Spleen (tissue), 11 donors: ENCODE results near the gene DLX3. TPM values are rescaled to one million over a fixed set of nuclear protein-coding genes. Genes with fewer than 3 reads are reported as not detected.

Experiments used
- DNase-seq: peaks from one replicate; pipeline ENCODE4 v3.0.0-alpha.2; 2020
- H3K27ac ChIP-seq, 8 donors: fragments of 200-600 bp; sonication (generic) in 7 of 8; 1 replicate in 4 of 8; 2 replicates in 4 of 8; pipeline versions ENCODE4 v1.5.0 to v1.8.0; 2016 to 2021; ENCODE audit warnings: inconsistent platforms in 4 of 8, mild to moderate bottlenecking in 4 of 8, moderate library complexity in 1 of 8
- H3K27me3 ChIP-seq, 7 donors: fragments of 200-600 bp; sonication (generic) in 6 of 7; replicated peaks in 1 of 7; 1 replicate in 4 of 7; 2 replicates in 3 of 7; pipeline versions ENCODE4 v1.5.0 to v1.8.0; 2016 to 2021; ENCODE audit warnings: inconsistent platforms in 3 of 7, mild to moderate bottlenecking in 1 of 7
- H3K36me3 ChIP-seq, 6 donors: fragments of 200-600 bp; sonication (generic) in 5 of 6; 1 replicate in 4 of 6; 2 replicates in 2 of 6; pipeline versions ENCODE4 v1.5.0 to v1.8.0; 2016 to 2021; ENCODE audit warnings: inconsistent platforms in 2 of 6
- H3K4me1 ChIP-seq, 6 donors: fragments of 200-600 bp; sonication (generic) in 5 of 6; 1 replicate in 3 of 6; 2 replicates in 3 of 6; pipeline versions ENCODE4 v1.5.0 to v1.8.0; 2016 to 2021; ENCODE audit warnings: inconsistent platforms in 3 of 6
- H3K4me3 ChIP-seq, 8 donors: fragments of 200-600 bp; sonication (generic) in 7 of 8; 1 replicate in 4 of 8; 2 replicates in 4 of 8; pipeline versions ENCODE4 v1.5.0 to v1.8.0; 2016 to 2021; ENCODE audit warnings: inconsistent platforms in 4 of 8, mild to moderate bottlenecking in 4 of 8, moderate library complexity in 2 of 8
- H3K9me3 ChIP-seq, 8 donors: fragments of 200-600 bp; sonication (generic) in 7 of 8; 1 replicate in 4 of 8; 2 replicates in 4 of 8; pipeline versions ENCODE4 v1.5.0 to v1.8.0; 2016 to 2021; ENCODE audit warnings: inconsistent platforms in 4 of 8
- POLR2A ChIP-seq, 3 donors: fragments of 450-650 bp; IDR thresholded peaks; one replicate each; pipeline ENCODE4 v1.5.1; 2017; ENCODE audit warnings: antibody characterized with exemption in 3 of 3, mild to moderate bottlenecking in 1 of 3
- POLR2AphosphoS5 ChIP-seq, 3 donors: sonication (generic); formaldehyde crosslinking; IDR thresholded peaks; one replicate each; pipeline ENCODE4 v1.5.1; 2017; ENCODE audit warnings: antibody characterized with exemption in 3 of 3
- WGBS, 5 donors: extraction: QIAGEN DNeasy Blood & Tissue Kit in 3 of 5; methylation state at CpG; one replicate each; pipeline versions ENCODE4 v1.1.5 to v1.1.7; 2013 to 2018; 5-methylcytosine and 5-hydroxymethylcytosine counted together
- intact Hi-C: fragments of 100-400 bp; cut with DNase I; formaldehyde crosslinking; loops from one replicate; pipeline ENCODE4 v1.15.0; 2023; ENCODE audit warnings: low total_unique reads
- polyA plus RNA-seq, 3 donors: library from polyadenylated mRNA; stranded (reverse); fragments of 200-250 nt; gene quantifications; one replicate each; pipeline ENCODE4 v1.2.1, GENCODE V29; 2013
- total RNA-seq, 7 donors: library from RNA; depleted of rRNA in 3 of 7; stranded (reverse); fragments of >200 nt in 3 of 7; fragmentation: NEBNext Ultra II Directional in 4 of 7; extraction: Animal tissue kit (Norgen Biotek cat#: 25700) in 4 of 7; gene quantifications; one replicate each; pipeline versions ENCODE4 v1.1.0 to v1.2.1, GENCODE V29; 2016 to 2021
- TF ChIP-seq, protein P1 (sequence below), 11 experiments: fragments of 200-600 bp in 7 of 11; fragments of 450-650 bp in 4 of 11; sonication (generic) in 4 of 11; IDR thresholded peaks in 8 of 11; conservative IDR thresholded peaks in 3 of 11; 1 replicate in 7 of 11; 2 replicates in 4 of 11; pipeline versions ENCODE4 v1.4.0 to v1.8.0; 2016 to 2021; ENCODE audit warnings: antibody characterized with exemption in 11 of 11, inconsistent platforms in 4 of 11, mild to moderate bottlenecking in 1 of 11
- donor health status: healthy with polysubstance abuse.
- donor health status: DM: no; HTN: no; CAD: no; lungs with moderate emphysema.
- donor health status: DM: no; HTN: no; CAD: no.
- donor health status: Bipolar disorder and iron deficiency.
- donor health status: healthy.
- donor health status: DM: no; HTN: no; CAD: no.
- donor health status: DM: yes; HTN: yes; CAD: no.

The DLX3 gene
- total and polyA plus RNA-seq, 10 donors, result 0.02 TPM; not detected in 9

DNA sequence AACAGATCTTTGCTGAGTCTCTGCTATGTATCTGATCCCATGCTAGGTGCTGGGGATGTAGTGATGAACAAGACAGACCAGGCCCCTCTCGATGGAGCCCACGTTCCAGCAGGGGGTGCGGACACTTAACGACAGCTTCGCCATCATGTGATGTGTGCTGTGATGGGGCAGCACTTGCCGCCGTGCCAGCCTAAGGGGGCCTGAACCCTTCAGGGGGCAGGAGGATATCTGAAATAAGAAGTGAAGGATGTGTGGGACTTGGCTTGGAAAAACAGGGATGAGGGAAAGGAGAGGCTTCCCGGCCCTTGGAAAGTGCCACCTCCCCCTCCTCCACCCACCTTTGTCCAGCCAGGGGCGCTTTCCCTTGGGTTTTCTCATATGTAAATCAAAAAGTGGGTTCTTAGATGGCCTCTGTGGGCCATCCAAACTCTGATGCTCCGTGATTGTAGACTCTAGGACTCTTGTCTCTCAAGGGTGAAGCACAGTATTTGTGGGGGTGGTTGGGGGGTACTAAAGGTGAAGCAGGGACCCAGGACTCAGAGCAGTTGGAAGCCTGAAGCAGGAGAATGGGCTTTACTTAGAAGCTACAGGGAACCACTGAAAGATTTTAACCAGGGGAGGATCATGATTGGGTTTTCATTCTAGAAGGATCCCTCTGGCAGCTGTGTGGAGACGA lies 4.0 kb upstream of the DLX3 start:
- Histone ChIP-seq H3K36me3 (no peaks in the 10 kb centered on the region), H3K27me3 (peaks cover 5 to 100% (median 73%) of the 10 kb centered on the region in 7 donors), H3K9me3 (no peaks in the 10 kb centered on the region), H3K27ac (no peak overlapping the region), H3K4me1 (peaks cover 17 to 47% (median 33%) of the 10 kb centered on the region in 6 donors), H3K4me3 (no peak overlapping the region)
- intact Hi-C loops, result loop anchor here (5.0 kb wide), 2 partner anchors 117 to 432 kb away; no protein-coding TSS in a partner anchor
- TF ChIP-seq, protein P1, sequence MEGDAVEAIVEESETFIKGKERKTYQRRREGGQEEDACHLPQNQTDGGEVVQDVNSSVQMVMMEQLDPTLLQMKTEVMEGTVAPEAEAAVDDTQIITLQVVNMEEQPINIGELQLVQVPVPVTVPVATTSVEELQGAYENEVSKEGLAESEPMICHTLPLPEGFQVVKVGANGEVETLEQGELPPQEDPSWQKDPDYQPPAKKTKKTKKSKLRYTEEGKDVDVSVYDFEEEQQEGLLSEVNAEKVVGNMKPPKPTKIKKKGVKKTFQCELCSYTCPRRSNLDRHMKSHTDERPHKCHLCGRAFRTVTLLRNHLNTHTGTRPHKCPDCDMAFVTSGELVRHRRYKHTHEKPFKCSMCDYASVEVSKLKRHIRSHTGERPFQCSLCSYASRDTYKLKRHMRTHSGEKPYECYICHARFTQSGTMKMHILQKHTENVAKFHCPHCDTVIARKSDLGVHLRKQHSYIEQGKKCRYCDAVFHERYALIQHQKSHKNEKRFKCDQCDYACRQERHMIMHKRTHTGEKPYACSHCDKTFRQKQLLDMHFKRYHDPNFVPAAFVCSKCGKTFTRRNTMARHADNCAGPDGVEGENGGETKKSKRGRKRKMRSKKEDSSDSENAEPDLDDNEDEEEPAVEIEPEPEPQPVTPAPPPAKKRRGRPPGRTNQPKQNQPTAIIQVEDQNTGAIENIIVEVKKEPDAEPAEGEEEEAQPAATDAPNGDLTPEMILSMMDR (IDR thresholded peaks at IDR 0.05 in 8 of 11, conservative IDR thresholded peaks at IDR 0.05 in 3 of 11), result no peak
- TF ChIP-seq POLR2AphosphoS5 (IDR thresholded peaks at IDR 0.05) (no peak), POLR2A (IDR thresholded peaks at IDR 0.05) (no peak)
- WGBS, 5 donors, result 55 to 61% (median 58%) methylated on average over 11 of the region's 11 CpGs
- DNase-seq, result no peak

DNA sequence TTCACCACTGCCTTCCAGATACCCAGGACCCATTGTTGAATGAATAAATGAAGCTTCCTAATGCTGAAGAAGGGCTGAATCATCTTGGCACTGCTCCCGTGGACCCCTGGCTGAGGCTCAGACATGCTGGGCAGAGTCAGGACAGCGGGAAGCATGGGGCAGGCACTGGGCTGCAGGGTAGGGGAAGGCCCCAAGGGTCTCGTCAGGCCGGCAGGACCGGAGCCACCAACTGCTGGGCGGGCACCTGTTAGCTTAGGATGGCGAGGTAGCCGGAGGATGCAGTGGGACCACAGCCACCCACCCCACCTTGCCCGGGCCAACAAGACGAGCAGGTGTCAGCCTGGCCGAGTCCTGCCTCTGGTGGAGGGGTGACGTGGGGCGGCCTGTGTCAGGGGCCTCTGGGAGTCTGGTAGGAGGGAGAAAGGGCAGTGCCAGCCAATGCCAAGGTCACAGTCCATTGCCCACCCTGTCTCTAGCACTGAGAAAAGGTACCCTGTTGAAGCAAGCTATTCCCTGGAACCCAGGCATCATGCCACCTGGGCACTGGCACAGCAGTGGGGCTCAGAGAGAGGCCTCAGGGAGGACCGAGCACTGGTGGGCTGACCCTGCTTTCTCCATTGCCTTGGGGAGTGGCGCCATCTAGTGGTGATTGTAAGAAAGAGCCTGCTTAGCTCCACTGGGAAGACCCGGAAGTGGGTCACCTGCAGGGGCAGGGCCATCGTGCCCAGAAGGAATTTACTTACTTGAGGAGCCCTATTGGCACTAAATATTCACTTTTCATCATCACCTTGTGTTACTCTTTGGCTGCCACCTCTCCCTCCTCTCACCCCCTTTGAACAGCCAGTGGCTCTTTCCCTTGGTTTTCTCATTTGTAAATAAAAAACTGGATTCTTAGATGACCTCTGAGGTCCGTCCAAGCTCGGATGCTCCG lies 3.0 kb upstream of the DLX3 start:
- 32 to 54% (median 47%) methylated on average over 13 to 20 of the region's 20 CpGs for WGBS, 5 donors
- Histone ChIP-seq H3K36me3 (no peaks in the 10 kb centered on the region), H3K4me3 (no peak overlapping the region), H3K27ac (no peak overlapping the region), H3K9me3 (no peaks in the 10 kb centered on the region), H3K4me1 (peaks cover 20 to 57% (median 43%) of the 10 kb centered on the region in 6 donors), H3K27me3 (peaks cover 5 to 100% (median 79%) of the 10 kb centered on the region in 7 donors)
- peak; percentile 88 for DNase-seq
- intact Hi-C loops, result loop anchor here (2.0 to 5.0 kb wide), 4 partner anchors 45 to 431 kb away; no protein-coding TSS in a partner anchor
- no peak for TF ChIP-seq POLR2A (IDR thresholded peaks at IDR 0.05)
- TF ChIP-seq, protein P1 (IDR thresholded peaks at IDR 0.05 in 8 of 11, conservative IDR thresholded peaks at IDR 0.05 in 3 of 11), result peak; percentile 71 to 98 (median 93)
- TF ChIP-seq POLR2AphosphoS5 (IDR thresholded peaks at IDR 0.05), result no peak

- Histone ChIP-seq H3K36me3 (no peaks in the 10 kb centered on the region), H3K27ac (no peak overlapping the region), H3K4me1 (peaks cover 22 to 60% (median 45%) of the 10 kb centered on the region in 6 donors), H3K9me3 (no peaks in the 10 kb centered on the region), H3K27me3 (peaks cover 5 to 100% (median 87%) of the 10 kb centered on the region in 7 donors), H3K4me3 (peak overlapping the region in 4 of 8 donors; percentile 31 to 66 (median 39))
- TF ChIP-seq, protein P1 (IDR thresholded peaks at IDR 0.05 in 8 of 11, conservative IDR thresholded peaks at IDR 0.05 in 3 of 11), result no peak
- TF ChIP-seq POLR2AphosphoS5 (IDR thresholded peaks at IDR 0.05) (no peak), POLR2A (IDR thresholded peaks at IDR 0.05) (no peak)
- no peak for DNase-seq
- WGBS, 5 donors, result 31 to 42% (median 40%) methylated on average over 6 of the region's 6 CpGs
- intact Hi-C loops, result loop anchor here (2.0 to 5.0 kb wide), 4 partner anchors 44 to 430 kb away; no protein-coding TSS in a partner anchor
Measured at GRCh38 chr17:49997301-49997650, 2.3 kb upstream of the DLX3 start.
